Activated CD4-positive, alpha-beta T cell treated with anti-CD3 and anti-CD28 coated beads for 4 hours (primary cell): Measurements from ENCODE around the gene DCAF4.
"Not testable (repeated sequence)": the region's sequence is repeated elsewhere in the genome, so short reads cannot be mapped to it uniquely, and the experiment has no call there.

ENCODE experiments used
- DNase-seq, 2 donors: peaks; one replicate each; pipeline ENCODE4 v3.0.0-alpha.2; 2020

Gene DCAF4

DNA sequence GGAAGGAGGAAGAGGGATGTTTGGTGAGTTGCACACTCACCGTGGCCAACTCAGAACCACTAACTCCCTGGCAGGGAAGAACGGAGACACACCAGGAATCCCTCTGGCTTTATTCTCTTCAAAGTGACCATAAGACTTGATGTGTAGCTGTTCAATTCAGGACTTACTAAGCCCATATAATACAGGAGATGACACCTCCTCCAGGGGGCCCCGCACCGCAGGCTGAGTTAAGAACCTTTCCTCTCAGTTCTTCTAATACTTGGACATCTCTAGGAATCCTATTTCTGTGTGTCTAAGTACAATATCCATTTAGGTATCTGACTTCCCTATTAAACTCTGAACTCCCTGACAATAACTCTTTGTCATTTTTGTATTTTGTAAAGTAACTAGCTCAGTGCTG is 49.5 kb downstream of the DCAF4 start:
- DNase-seq = no peak

DNA sequence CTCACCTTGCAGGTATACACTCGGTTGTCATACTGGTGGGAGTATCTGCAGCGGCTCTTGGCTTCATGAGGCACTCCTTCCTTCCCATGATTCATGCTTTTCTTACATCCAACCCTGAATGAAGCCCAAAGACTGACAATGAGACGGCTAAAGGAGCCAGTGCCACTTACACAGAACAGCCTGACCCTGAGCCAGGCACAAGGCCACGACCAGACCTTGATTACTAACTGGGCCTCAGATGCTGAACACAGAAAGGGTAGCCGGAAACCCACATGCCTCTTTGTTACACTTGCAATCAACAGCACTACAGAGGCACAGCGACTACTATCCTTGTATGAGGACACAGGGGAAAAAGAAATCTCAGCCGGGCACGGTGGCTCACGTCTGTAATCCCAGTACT is 52.6 kb downstream of the DCAF4 start:
- no peak for DNase-seq

DNA sequence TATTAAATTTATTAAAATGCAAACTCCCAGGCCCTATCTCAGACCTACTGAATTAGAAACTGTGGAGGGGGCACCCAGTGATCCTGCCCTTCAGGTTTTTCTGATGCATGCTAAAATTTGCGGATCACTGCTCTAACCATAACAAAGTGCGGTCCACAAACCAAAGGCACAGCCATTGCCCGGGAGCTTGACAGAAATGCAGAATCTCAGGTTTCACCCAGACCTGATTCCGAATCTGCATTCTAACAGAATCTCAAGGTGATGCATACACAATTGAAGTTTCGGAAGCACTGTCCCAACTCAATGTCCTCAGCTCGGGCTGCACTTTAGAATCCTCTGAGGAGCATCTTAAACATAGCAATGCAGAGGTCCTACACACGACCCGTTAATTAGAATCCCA is 54.6 kb downstream of the DCAF4 start:
- DNase-seq = no peak

DNA sequence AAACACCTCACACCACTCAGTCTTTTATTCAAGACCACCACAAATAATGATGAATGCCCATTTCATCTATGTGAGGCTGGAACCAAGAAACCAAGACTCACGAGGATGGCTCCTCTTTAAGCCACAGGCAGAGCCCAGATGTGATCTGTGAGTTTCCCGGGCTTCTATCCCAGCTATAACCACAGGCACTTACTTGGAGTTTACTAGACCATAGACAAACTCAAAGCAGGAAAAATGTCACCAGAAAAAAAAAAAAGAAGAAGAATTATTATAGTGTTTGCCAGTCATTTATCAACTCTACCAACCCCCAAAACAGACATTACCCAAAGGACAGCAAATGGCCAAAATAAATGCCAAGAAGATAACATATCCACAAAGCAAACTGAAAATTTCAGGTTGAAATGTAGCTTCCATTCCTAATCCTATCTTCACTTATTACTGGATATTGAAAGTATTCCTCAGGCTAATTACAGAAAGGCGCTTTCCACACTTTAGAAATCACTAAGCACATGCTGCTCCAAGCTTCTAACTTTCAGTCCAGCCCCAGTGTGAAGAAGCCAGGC is 56.0 kb downstream of the DCAF4 start:
- no peak for DNase-seq

DNA sequence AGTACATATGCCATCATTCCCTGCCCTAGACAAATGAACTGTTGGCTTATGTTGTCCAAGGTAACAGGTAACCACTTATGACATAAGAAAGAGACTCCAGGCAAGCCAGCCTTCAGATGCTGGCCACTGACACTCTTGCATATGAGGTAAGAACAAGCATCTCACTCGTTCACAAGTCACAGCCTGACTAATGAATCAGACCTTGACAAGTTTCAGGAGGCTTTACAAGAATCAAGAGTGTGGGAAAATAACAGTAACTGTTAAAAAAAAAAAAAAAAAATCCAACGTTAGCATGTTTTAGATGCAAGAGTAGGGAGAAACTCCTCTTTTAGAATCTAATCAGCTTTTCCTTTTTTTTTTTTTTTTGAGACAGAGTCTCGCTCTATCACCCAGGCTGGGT is 60.0 kb downstream of the DCAF4 start:
- no peak for DNase-seq

DNA sequence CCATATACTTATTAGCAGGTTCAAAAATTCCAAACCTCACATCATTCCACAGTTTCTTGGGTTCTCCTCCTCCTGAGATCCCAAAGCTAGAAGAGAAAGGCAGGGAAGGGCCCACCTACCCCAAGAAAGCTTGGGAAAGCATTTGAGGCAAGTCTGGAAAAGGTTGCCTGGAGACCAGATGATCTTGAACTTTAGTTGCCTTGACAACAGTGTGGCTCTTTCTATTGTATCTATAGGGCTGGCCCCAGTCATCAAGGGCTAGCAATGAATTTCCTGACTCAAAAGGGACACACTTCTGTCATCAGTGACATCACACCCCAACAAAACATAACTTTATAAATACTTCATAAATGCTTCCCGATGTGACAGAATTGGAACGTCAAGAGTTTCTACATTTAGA is 60.6 kb downstream of the DCAF4 start:
- no peak for DNase-seq

DNA sequence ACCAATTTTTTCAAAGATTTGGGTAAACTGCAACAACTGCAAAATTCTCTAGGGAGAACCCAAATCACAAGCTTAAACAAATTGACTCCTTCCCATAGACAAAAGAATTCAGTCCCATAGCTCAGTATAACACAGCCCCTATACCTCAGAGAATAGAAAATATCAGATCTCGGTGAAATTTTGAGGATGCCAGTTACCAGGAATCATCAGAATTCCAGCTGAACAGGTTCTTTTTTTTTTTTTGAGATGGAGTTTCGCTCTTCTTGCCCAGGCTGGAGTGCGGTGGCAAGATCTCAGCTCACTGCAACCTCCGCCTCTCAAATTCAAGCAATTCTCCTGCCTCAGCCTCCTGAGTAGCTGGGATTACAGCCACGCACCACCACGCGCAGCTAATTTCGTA is 63.9 kb downstream of the DCAF4 start:
- no peak for DNase-seq

DNA sequence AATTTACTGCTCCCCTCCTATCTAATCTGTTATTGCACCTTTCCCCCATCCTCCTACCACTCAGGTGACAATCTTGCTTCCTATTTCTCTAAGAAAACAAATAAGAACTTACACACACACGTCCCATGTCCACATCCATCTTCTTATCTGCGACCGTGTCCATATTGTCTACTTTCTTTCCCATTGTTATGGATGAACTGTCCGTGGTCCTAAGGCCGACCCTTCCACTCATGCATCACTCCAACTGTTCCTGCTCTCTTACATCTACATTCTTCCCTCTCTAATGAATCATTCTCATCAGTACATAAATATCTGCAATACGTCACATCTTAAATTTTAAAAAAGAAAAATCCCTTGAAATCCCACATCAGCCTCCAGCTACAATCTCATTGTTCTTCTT is 70.7 kb downstream of the DCAF4 start:
- no peak for DNase-seq

DNA sequence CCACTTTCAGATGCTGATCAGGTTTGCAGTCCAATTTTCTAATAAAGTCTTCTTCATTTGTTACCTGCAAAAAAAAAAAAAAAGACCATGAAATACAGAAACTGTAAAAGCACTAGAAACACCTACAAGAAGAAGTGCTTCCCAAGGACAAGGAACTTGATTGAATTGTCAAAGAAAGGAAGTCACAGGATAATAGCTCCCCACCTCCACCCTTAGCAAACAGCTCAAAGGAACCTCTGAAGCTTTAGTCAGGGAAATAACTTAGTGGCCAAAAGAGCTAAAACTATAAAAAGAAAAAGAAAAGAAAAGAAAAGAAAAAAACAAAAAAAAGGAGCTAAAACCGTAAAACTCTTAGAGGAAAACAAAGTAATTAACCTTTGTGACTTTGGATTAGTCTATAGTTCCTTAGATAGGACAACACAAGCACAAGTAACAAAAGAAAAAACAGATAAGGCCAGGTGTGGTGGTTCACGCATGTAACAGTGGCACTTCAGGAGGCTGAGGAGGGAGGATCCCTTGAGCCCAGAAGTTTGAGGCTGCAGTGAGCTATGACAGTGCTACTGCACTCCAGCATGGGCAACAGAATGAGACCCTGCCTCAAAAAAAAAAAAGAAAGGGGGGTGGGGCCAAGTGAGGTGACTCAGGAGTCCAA is 72.1 kb downstream of the DCAF4 start:
- DNase-seq = no peak

DNA sequence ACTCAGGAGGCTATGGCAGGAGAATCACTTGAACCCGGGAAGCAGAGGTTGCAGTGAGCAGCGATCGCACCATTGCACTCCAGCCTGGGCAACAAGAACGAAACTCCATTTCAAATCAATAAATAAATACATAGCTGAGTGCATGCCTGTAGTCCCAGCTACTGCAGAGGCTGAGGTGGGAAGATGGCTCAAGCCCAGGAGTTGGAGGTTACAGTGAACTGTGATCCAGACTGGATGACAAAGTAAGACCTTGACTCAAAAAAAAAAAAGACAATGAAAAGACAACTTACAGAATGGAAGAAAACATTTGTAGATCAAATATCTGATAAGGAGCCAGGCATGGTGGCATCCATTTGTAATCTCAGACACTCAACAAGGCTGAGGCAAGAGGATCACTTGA is 73.1 kb downstream of the DCAF4 start:
- no peak for DNase-seq

DNA sequence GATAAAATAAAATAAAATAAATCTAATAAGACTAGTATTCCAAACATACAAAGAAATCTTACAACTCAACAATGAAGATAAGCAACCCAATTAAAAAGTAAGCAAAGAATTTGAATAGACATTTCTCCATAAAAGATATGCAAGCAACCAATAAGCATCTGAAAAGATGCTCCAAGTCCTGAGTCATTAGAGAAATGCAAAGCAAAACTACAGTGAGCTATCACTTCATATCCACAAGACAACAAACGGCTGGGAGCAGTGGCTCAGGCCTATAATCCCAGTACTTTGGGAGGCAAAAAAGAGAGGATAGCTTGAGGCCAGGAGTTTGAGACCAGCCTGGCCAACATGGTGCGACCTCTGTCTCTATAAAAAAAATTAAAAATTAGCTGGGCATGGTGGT is 73.8 kb downstream of the DCAF4 start:
- DNase-seq = no peak

DNA sequence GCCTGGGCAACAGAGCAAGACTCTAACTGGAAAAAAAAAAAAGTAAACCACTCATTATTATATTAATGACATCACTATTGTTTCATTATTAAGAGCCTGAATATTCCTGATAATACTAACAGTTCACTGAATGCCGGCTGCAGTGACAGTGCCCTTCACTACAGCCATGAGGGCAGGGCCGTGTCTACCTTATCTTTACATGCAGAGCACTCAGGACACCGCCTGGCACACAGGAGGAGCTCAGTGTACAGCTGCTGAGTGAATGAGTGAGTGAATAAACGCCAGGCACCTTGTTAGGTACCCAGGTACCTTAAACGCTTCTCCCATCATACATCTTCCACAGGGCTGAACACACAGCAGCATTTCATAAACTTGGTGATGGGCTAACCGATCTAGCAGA is 77.4 kb downstream of the DCAF4 start:
- DNase-seq = no peak

DNA sequence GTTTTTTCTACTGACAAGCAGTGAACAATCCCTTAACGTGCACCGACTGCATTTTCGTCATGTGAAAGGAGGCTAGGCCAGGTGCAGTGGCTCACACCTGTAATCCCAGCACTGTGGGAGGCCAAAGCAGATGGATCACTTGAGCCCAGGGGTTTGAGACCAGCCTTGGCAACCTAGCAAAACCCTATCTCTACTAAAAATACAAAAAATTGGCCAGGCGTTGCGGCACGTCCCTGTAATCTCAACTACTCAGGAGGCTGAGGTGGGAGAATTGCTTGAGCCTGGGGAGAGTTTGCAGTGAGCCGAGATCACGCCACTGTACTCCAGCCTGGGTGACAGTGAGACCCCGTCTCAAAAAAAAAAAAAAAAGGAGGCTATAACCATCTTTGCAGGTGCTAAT is 78.4 kb downstream of the DCAF4 start:
- not testable (repeated sequence) for DNase-seq

DNA sequence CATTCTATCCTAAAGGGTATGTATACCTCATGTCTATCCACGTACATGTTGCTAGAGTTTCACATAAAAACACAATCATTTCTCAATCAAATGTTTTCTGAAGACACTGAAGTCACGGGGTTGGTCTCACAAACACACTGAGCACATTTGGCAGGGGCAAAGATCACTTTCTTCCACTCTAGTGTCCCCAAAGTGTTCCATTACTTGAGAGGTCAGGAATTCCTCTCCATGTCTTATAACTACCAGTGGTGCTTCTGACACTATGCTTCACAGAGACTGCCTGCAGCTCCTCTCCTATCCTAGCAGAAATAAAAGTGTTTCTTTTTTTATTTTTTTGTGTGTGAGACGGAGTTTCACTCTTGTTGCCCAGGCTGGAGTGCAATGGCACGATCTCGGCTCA is 81.6 kb downstream of the DCAF4 start:
- DNase-seq = no peak

DNA sequence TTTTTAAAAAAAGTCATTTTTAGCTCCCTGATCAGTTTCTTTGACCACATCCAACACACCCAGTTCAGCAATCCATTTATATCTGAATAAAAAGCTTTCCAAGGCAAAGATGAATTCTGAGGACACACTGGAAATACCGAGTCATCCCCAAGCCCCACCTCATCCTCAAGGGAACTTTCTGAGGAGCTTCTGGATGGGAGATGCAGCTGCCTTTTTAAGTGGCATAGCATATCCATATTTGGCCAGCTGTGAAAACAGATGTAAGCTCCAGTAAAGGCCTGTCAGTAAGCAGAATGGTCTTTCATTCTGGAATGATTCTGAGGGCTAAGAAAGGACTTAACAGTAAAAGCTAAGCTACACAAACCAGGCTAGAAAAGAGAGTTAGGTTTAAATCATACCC is 82.2 kb downstream of the DCAF4 start:
- DNase-seq = no peak
